Stimulated activated CD4-positive, alpha-beta T cell treated with anti-CD3 and anti-CD28 coated beads, Interleukin-15, amount 100 ng/mL, for 24 hours (primary cell): ENCODE data around the gene COP1.

Experiments
- DNase-seq: peaks from one replicate; pipeline ENCODE4 v3.0.0-alpha.2; 2020

Gene COP1

GRCh38 chr1:176198413-176198812, 8.7 kb downstream of the COP1 start:
- no peak for DNase-seq

- DNase-seq = no peak
These were observed 10.4 kb downstream of the COP1 start for GRCh38 chr1:176196728-176197127.

DNA sequence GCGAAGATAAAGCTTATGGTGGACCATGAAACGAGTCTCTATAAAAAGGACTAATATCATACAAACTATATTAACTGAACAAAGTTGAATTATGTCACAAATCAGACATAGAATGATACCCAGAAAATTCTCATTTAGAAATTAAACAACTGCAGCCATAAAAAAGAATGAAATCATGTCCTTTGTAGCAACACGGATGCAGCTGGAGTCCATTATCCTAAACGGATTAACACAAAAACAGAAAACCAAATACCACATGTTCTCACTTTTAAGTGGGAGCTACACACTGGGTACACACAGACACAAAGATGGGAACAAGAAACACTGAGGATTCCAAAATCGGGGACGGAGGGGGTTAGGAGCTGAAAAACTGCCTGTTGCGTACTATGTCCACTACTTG, 11.5 kb downstream of the COP1 start:
- DNase-seq = no peak

GRCh38 chr1:176193663-176194062, 13.4 kb downstream of the COP1 start:
- no peak for DNase-seq

DNA sequence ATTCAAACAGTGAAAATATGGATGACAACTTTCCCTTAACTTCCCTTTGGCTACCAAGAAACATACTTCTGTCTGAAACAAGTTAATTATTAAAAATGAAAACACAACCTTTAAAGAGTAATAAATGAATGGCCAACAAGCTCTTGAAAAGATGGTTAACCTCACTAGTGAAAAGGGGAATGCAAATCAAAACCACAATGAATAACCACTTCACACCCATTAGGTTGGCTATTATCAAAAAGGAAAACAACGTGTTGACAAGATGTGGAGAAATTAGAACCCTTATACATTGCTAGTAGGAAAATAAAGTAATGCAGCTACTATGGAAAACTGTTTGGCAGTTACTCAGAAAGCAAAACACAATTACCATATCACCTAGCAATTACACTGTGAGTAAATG, 14.1 kb downstream of the COP1 start:
- no peak for DNase-seq

GRCh38 chr1:176188604-176189003, 18.5 kb downstream of the COP1 start:
- no peak for DNase-seq

- DNase-seq = no peak
These were observed 20.1 kb downstream of the COP1 start for GRCh38 chr1:176187001-176187400.

DNA sequence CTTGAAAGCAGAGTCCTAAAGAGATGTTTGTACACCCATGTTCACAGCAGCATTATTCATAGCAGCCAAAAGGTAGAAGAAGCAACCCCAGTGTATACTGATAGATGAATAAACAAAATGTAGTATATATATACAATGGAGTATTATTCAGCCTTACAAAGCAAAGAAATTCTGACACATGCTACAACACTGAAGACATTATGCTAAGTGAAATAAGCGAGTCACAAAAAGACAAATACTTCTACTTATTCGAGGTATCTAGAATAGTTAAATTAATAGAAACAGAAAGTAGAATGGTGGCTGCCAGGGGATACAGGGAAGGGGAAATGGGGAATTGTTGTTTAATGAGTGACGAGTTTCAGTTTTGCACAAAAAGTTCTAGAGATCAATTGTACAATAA, 23.5 kb downstream of the COP1 start:
- no peak for DNase-seq

DNA sequence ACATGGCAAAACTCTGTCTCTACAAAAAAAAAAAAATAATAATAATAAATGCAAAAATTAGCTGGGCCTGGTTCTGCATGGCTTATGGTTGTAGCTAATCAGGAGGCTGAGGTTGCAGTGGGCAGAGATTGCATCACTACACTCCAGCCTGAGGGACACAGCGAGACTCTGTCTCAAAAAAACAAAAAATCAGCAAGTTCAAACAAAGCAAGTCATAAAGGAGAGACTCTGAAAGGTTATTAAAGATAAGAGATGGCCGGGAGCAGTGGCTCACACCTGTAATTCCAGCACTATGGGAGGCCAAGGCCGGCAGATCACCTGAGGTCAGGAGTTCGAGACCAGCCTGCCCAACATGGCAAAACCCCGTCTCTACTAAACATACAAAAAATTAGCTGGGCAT, 28.8 kb downstream of the COP1 start:
- DNase-seq = no peak

DNA sequence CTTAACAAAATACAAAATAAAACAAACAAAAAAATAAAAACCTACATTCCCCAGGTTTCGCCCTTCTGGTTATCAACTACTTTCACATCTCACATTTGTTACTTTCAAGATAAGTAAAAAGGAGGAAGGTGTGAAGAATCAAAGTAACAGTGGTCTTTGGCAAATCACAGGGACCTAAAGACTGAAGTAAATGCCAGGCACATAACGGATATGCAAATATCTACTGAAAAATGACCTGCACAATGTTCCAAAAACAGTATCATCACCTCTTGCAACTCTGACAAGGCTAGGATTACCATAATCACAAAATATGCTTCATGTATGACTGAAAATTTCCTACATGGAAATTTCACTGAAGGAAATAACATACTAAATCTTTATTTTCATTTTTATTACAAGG, 29.3 kb downstream of the COP1 start:
- no peak for DNase-seq

GRCh38 chr1:176174108-176174507, 33.0 kb downstream of the COP1 start:
- no peak for DNase-seq

- no peak for DNase-seq
These were observed 34.9 kb downstream of the COP1 start for GRCh38 chr1:176172215-176172614.

GRCh38 chr1:176167210-176167609, 39.9 kb downstream of the COP1 start:
- DNase-seq = no peak

DNA sequence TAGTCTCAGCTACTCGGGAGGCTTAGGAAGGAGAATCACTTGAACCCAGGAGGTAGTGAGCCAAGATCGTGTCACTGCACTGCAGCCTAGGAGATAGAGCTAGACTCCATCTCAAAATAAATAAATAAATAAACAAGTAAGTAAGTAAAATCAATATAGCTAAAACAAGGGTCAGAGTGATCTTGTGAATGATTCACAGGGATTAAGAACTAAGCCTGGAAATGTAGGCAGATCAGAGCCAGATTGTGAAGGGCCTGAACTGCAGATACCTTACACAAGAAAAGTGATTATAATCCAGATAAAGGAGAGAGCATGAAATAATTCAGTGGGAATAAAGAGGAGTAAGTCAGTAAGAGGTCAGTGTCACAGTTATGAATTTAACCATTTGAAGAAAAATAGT, 41.5 kb downstream of the COP1 start:
- no peak for DNase-seq

- peak; percentile 16 for DNase-seq
These were observed 42.9 kb downstream of the COP1 start for GRCh38 chr1:176164014-176164678.

DNA sequence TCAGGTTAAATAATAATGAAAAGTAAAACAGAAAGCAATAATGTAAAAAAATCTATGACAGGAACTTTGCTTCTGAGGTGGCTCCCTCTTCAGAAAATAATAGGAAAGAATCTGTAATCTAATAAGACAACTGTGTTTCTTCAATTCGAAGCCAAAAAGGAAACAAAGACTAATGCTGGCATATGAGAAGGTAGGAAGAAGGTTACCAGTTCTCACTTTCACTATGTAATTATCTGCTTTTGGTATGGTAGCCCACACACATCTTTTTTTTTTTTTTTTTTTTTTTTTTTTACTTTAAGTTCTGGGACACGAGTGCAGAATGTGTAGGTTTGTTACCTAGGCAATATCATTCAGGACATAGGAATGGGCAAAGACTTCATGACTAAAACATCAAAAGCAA, 47.1 kb downstream of the COP1 start:
- DNase-seq = no peak

DNA sequence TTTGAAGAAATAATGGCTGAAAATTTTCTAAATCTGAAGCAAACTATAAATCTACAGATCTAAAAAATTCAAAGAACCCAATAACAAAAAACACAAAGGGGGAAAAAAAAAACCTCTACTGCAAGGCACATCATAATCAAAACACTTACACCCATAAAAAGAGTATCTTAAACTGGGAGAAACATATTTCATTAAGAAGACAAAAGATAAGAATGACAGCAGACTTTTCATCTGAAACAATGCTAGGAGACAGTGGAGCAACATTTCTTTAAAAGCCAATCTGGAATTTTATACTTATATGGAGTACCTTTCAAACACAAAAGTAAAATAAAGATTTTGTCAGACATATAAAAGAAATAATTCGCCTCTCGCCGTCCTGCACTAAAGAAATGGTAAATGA, 49.1 kb downstream of the COP1 start:
- no peak for DNase-seq

GRCh38 chr1:176149939-176150807, 56.9 kb downstream of the COP1 start:
- no peak for DNase-seq

GRCh38 chr1:176144526-176144925, 62.6 kb downstream of the COP1 start:
- no peak for DNase-seq

GRCh38 chr1:176142973-176143372, 64.1 kb downstream of the COP1 start:
- DNase-seq = no peak

- no peak for DNase-seq
These were observed 65.6 kb downstream of the COP1 start for GRCh38 chr1:176141449-176141848.

- no peak for DNase-seq
These were observed 70.2 kb downstream of the COP1 start for GRCh38 chr1:176136891-176137290.

- DNase-seq = no peak
These were observed 72.4 kb downstream of the COP1 start for GRCh38 chr1:176134666-176135065.

- DNase-seq = no peak
These were observed 84.8 kb downstream of the COP1 start for GRCh38 chr1:176122282-176122681.

- DNase-seq = no peak
These were observed 87.5 kb downstream of the COP1 start for GRCh38 chr1:176119549-176119948.
